K562 (cell line): Measurements from ENCODE around the gene ROM1. TPM values are rescaled to one million over a fixed set of nuclear protein-coding genes. Genes with fewer than 3 reads are reported as not detected.

Experiments used
- ATAC-seq: fragments of 200-7000 bp; cut with Tn5 transposase; 3 replicates; pipeline ENCODE4 v1.9.1; 2020; ENCODE audit warnings: moderate library complexity
- BruUV-seq: library from RNA; stranded (reverse); fragments of 400-500 nt; replicated peaks from 2 replicates; lab custom pipeline; 2021; lab: Mats Ljungman, UMichigan
- CTCF ChIA-PET: fragments of 300-600 bp; formaldehyde crosslinking; extraction: SDS; loops from one replicate; lab custom pipeline; 2021; ENCODE audit warnings: low intra/inter-chr PET ratio; lab: Yijun Ruan, JAX
- POLR2A ChIA-PET: fragments of 300-600, 350-650 bp; sonication (Branson Sonifier 250); formaldehyde crosslinking; extraction: SDS; loops from one replicate; lab custom pipeline; 2021; ENCODE audit warnings: antibody characterized with exemption, inconsistent platforms; lab: Yijun Ruan, JAX
- DNase-seq, 4 experiments: peaks; one replicate each; pipeline versions ENCODE4 v3.0.0 to v3.0.0-alpha.2; 2011 to 2018; ENCODE audit warnings: low spot score in 3 of 4, mixed read lengths in 3 of 4; ENCODE audit errors: extremely low read depth in 1 of 4
- FAIRE-seq: peaks from 2 replicates; lab custom pipeline; 2011; peaks lifted over from hg19 to GRCh38; lab: Jason Lieb, UNC
- H2AFZ ChIP-seq: 2 replicates; pipeline ENCODE4 v1.6.0; 2011; ENCODE audit warnings: low read depth, low read length, control low read depth, inconsistent platforms
- H3K27ac ChIP-seq: fragments of 200-600 bp; 3 replicates; pipeline ENCODE4 v1.8.0; 2011; ENCODE audit warnings: low read depth, mild to moderate bottlenecking, control low read depth, inconsistent platforms, low read length, moderate library complexity, mixed read lengths; ENCODE audit errors: extremely low read depth
- H3K27me3 ChIP-seq, 2 experiments: fragments of 300-600 bp in 1 of 2; 2 replicates in 1 of 2; 3 replicates in 1 of 2; pipeline versions ENCODE4 v1.6.0 to v1.8.0; 2011; ENCODE audit warnings: inconsistent platforms in 2 of 2, low read length in 2 of 2, mild to moderate bottlenecking in 1 of 2, mixed read lengths in 1 of 2, moderate library complexity in 1 of 2; ENCODE audit not compliant: control insufficient read depth in 2 of 2, insufficient read depth in 2 of 2
- H3K36me3 ChIP-seq: fragments of 300-600 bp; 3 replicates; pipeline ENCODE4 v1.8.0; 2011; ENCODE audit warnings: mild to moderate bottlenecking, low read length, inconsistent platforms; ENCODE audit not compliant: control insufficient read depth, insufficient read depth
- H3K4me1 ChIP-seq, 2 experiments: fragments of 200-600 bp in 1 of 2; replicated peaks in 1 of 2; 2 replicates in 1 of 2; 3 replicates in 1 of 2; pipeline versions ENCODE4 v1.5.1 to v1.8.0; 2011; ENCODE audit warnings: inconsistent platforms in 2 of 2, low read length in 2 of 2, mild to moderate bottlenecking in 1 of 2, mixed read lengths in 1 of 2, moderate library complexity in 1 of 2; ENCODE audit not compliant: control insufficient read depth in 2 of 2, insufficient read depth in 2 of 2
- H3K4me2 ChIP-seq: 2 replicates; pipeline ENCODE4 v1.6.1; 2011; ENCODE audit warnings: low read length, control low read depth, inconsistent platforms, mixed read lengths; ENCODE audit not compliant: insufficient read depth
- H3K4me3 ChIP-seq: fragments of 200-600 bp; sonication (generic), shearing (Covaris generic); 2 replicates; pipeline ENCODE4 v1.5.1; 2016; ENCODE audit warnings: control low read depth, inconsistent platforms
- H3K79me2 ChIP-seq: fragments of 200-600 bp; 3 replicates; pipeline ENCODE4 v1.8.0; 2011; ENCODE audit warnings: low read length, inconsistent platforms; ENCODE audit not compliant: control insufficient read depth, insufficient read depth
- H3K9ac ChIP-seq, 2 experiments: 2 replicates each; pipeline versions ENCODE4 v1.6.0 to v1.6.1; 2011; ENCODE audit warnings: low read depth in 2 of 2, low read length in 2 of 2, control low read depth in 1 of 2, inconsistent platforms in 1 of 2, mild to moderate bottlenecking in 1 of 2, mixed read lengths in 1 of 2; ENCODE audit not compliant: insufficient read depth in 1 of 2
- H3K9me1 ChIP-seq: one replicate; pipeline ENCODE4 v1.6.0; 2011; ENCODE audit warnings: inconsistent platforms, mild to moderate bottlenecking, low read length, moderate library complexity; ENCODE audit not compliant: control insufficient read depth, insufficient read depth
- H3K9me3 ChIP-seq: replicated peaks from 2 replicates; pipeline ENCODE4 v1.5.1; 2011; ENCODE audit warnings: low read depth, low read length, inconsistent platforms; ENCODE audit not compliant: control insufficient read depth, insufficient read depth
- H4K20me1 ChIP-seq: replicated peaks from 2 replicates; pipeline ENCODE4 v1.6.1; 2011; ENCODE audit warnings: low read length, inconsistent platforms, mixed read lengths; ENCODE audit not compliant: control insufficient read depth, insufficient read depth
- EHMT2 ChIP-seq: fragments of 450-650 bp; IDR thresholded peaks from 2 replicates; pipeline ENCODE4 v1.6.1; 2018; ENCODE audit warnings: antibody characterized with exemption
- FOXO4 ChIP-seq: fragments of 450-650 bp; formaldehyde crosslinking; IDR thresholded peaks from 2 replicates; pipeline ENCODE4 v1.4.0; 2020; ENCODE audit warnings: mild to moderate bottlenecking, moderate library complexity
- FUS ChIP-seq: fragments of 200-400 bp; formaldehyde crosslinking; optimal IDR thresholded peaks from 2 replicates; pipeline ENCODE3; 2017; ENCODE audit warnings: low read depth, low read length
- GATAD2B ChIP-seq: fragments of 450-650 bp; IDR thresholded peaks from 2 replicates; pipeline ENCODE4 v1.6.1; 2017; ENCODE audit warnings: mild to moderate bottlenecking, borderline replicate concordance
- IRF1 ChIP-seq: sonication (generic); formaldehyde crosslinking; IDR thresholded peaks from 2 replicates; pipeline ENCODE4 v1.8.0; 2022; ENCODE audit warnings: missing genetic modification reagents, mild to moderate bottlenecking, borderline replicate concordance
- MNT ChIP-seq, 2 experiments: fragments of 450-650 bp; conservative IDR thresholded peaks; 2 replicates each; pipeline ENCODE4 v1.6.1; 2017; ENCODE audit warnings: mild to moderate bottlenecking in 2 of 2, moderate library complexity in 2 of 2
- POLR2AphosphoS2 ChIP-seq: IDR thresholded peaks from 2 replicates; pipeline ENCODE4 v1.6.1; 2012; ENCODE audit warnings: low read length, improper control_type of control experiment
- POLR2G ChIP-seq: fragments of 200-400 bp; formaldehyde crosslinking; IDR thresholded peaks from 2 replicates; pipeline ENCODE4 v1.6.1; 2017; ENCODE audit warnings: low read depth, mild to moderate bottlenecking, antibody characterized with exemption, low read length, moderate library complexity
- PRMT5 ChIP-seq: sonication (generic); formaldehyde crosslinking; IDR thresholded peaks from 2 replicates; pipeline ENCODE4 v1.5.0; 2020; ENCODE audit warnings: missing genetic modification reagents
- RAD51 ChIP-seq: fragments of 450-650 bp; IDR thresholded peaks from 2 replicates; pipeline ENCODE4 v1.7.1; 2016; ENCODE audit warnings: low read depth, mild to moderate bottlenecking, borderline replicate concordance
- SIN3A ChIP-seq, 2 experiments: fragments of 150-350 bp in 1 of 2; IDR thresholded peaks; 2 replicates each; pipeline ENCODE4 v1.6.1; 2011 to 2016; ENCODE audit warnings: borderline replicate concordance in 2 of 2, low read depth in 2 of 2, low read length in 2 of 2, mild to moderate bottlenecking in 2 of 2, moderate library complexity in 2 of 2; ENCODE audit not compliant: control insufficient read depth in 1 of 2
- SMAD4 ChIP-seq: fragments of 250-450 bp; sonication (Bioruptor Pico); conservative IDR thresholded peaks from 2 replicates; pipeline ENCODE4 v1.8.0; 2021; ENCODE audit warnings: inconsistent platforms, mild to moderate bottlenecking, moderate library complexity
- SMARCE1 ChIP-seq: fragments of 450-650 bp; IDR thresholded peaks from 2 replicates; pipeline ENCODE4 v1.7.1; 2016; ENCODE audit warnings: mild to moderate bottlenecking
- WGBS: fragments of 100-300 bp; shearing (Covaris generic); methylation state at CpG from one replicate; pipeline ENCODE4 v1.1.6; 2016; ENCODE audit warnings: low coverage, mixed read lengths; ENCODE audit not compliant: insufficient coverage; ENCODE audit errors: missing lambda C conversion rate; 5-methylcytosine and 5-hydroxymethylcytosine counted together
- in situ Hi-C: fragments of 300-500 bp; cut with MboI; formaldehyde crosslinking; loops from 4 replicates; pipeline ENCODE4 v1.15.0; 2018; ENCODE audit warnings: inconsistent platforms, mixed read lengths
- intact Hi-C: fragments of 100-400 bp; cut with micrococcal nuclease; formaldehyde crosslinking; loops from 2 replicates; pipeline ENCODE4 v1.14.2; 2022
- polyA plus RNA-seq, 8 experiments: library from polyadenylated mRNA; depleted of rRNA in 4 of 8; stranded (reverse) in 5 of 8; unstranded in 3 of 8; fragments of >200 nt; fragmentation: Nextera tagmentation in 2 of 8; fragmentation: Illumina TruSeq in 1 of 8; extraction: Ambion mirVana in 2 of 8; extraction: Trizol in 1 of 8; gene quantifications; 2 replicates each; pipeline versions ENCODE4 v1.2.1 to v1.2.3, GENCODE V29; 2011 to 2014; ENCODE audit warnings: inconsistent platforms in 1 of 8, missing spikeins in 1 of 8
- total RNA-seq, 7 experiments: library from RNA; depleted of rRNA in 6 of 7; stranded (reverse); fragments of >200 nt in 6 of 7; fragmentation: Illumina TruSeq in 2 of 7; extraction: Trizol in 2 of 7; gene quantifications; 2 replicates each; pipeline versions ENCODE4 v1.2.1 to v1.2.3, GENCODE V29; 2011 to 2021; ENCODE audit warnings: low replicate concordance in 1 of 7

The ROM1 gene
- total and polyA plus RNA-seq, 9 of the 15 experiments (the other 6 are each of a cell fraction or from before 2014, with no cell fraction given): 0.75 to 4.0 (median 2.6) TPM

- TF ChIP-seq SMAD4 (peak; percentile 34; the same call in 1 of the 2 replicates), FOXO4 (no peak), IRF1 (CRISPR knock-in tag) (no peak)
These were observed 33.1 kb downstream of the ROM1 start, which contains the start of gene GANAB (continued) for GRCh38 chr11:62645946-62646824.

- FAIRE-seq (no peak), DNase-seq (peak in 1 of 4 experiments; percentile 21), ATAC-seq (peak; percentile 4)
- intact Hi-C loops (loop anchor here (1.0 to 2.0 kb wide), 3 partner anchors 18 to 48 kb away; partner anchors contain the start of genes C11orf98, CSKMT, EML3 and ROM1), in situ Hi-C loops (no loop called here)
- Histone ChIP-seq H3K9me3 (no peaks in the 10 kb centered on the region), H3K9ac (peak overlapping the region; percentile 43 to 85), H2AFZ (no peak overlapping the region), H3K27me3 (no peaks in the 10 kb centered on the region), H3K36me3 (peaks cover 71% of the 10 kb centered on the region), H3K79me2 (peaks cover 66% of the 10 kb centered on the region), H3K4me3 (no peak overlapping the region), H3K4me2 (peak overlapping the region; percentile 70), H3K27ac (peak overlapping the region; percentile 55; the same call in 2 of the 3 replicates), H4K20me1 (peaks cover 20% of the 10 kb centered on the region), H3K9me1 (no peaks in the 10 kb centered on the region), H3K4me1 (peaks cover 15 to 43% of the 10 kb centered on the region in 2 experiments)
- WGBS: 60% methylated on average over 28 of the region's 32 CpGs
- ChIA-PET POLR2A (interaction anchor here (0.6 to 4.5 kb wide), 11 partner anchors 8 to 64 kb away, joined by 3 to 83 read pairs (median 5); partner anchors contain the start of genes B3GAT3, C11orf98, CSKMT and MTA2), CTCF (interaction anchor here (0.6 to 1.1 kb wide), 2 partner anchors 34 to 36 kb away, joined by 3 to 4 read pairs; partner anchors contain the start of gene ROM1)
- no TSS peak for BruUV-seq
- peak; percentile 35; the same call in 1 of the 2 replicates for TF ChIP-seq POLR2AphosphoS2
- TF ChIP-seq PRMT5 (CRISPR knock-in tag): no peak
- no peak for TF ChIP-seq EHMT2
- no peak for TF ChIP-seq FUS
- no peak for TF ChIP-seq RAD51
- TF ChIP-seq GATAD2B: no peak
- peak; percentile 67 for TF ChIP-seq POLR2G
- TF ChIP-seq MNT (conservative IDR thresholded peaks at IDR 0.05): 0 out of 4 replicates have a peak, but pooled peaks of 1 of the 2 experiments have one; percentile 10
- TF ChIP-seq SMARCE1: no peak
- TF ChIP-seq SIN3A (IDR thresholded peaks at IDR 0.05; ENCODE audit: borderline replicate concordance in 2 of 2, control insufficient read depth in 1 of 2, low read depth in 2 of 2, low read length in 2 of 2): peak in 1 of 2 experiments; percentile 13; a peak in 1 of 4 replicates
These were observed 34.0 kb downstream of the ROM1 start for GRCh38 chr11:62646825-62647608.
